ENCODE measurements around the gene MFSD11.
"Not testable (repeated sequence)": the region's sequence is repeated elsewhere in the genome, so short reads cannot be mapped to it uniquely, and the experiment has no call there.

Gene MFSD11

GRCh38 chr17:76709077-76709950 lies 28.6 kb upstream of the MFSD11 start:
- peak; percentile 100 for DNase-seq

DNA sequence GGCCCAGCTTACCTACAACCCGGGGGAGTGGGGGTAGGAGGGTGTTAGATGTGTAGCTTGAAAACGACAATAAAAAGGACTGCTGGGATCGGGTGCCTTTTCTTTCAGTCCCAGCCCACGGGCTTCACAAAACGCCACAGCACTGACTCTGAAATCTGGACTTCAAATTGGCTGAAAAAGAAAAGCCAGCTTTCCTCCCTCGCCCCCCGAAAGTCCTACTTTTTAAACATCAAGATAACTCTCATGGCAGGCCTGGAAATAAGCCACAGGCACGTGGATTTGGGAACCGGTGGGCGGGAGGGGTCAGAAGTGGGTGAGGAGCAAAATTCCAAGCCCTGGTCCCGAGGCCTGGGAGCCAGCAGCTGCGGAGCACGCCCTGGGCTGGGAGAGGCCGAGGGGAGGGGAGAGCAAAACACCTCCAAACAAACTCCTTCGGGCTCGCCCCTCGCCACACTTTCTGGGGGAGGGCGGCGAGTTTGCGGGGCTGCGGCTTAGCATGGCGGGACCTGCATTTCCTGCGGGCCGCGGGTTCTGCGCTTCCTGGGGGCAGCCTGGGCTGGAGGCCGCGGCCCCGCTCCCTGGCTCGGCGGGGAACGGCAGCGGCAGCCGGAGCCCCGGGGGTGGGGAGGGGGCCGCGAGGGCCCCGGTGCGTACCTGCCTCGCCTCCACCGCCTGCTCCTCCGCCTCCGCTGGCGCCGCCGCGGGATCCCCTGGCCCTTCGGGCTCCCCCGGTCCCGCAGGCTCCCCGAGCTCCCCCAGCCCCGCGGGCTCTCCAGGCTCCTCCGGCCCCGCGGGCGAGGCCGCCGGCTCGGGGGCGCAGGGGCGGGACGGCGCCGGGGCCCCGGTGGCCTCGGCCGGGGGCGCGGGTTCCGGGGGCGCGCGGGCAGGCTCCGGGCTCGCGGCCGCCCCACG lies 27.7 kb upstream of the MFSD11 start:
- peak; percentile 24 for DNase-seq

- DNase-seq, result peak; percentile 78
Observed at GRCh38 chr17:76710863-76711611, 26.9 kb upstream of the MFSD11 start, which contains the start of gene MXRA7. TSS of gene MXRA7 (minus strand) at chr17:76710965. CDS start at chr17:76710946, 19 bp downstream.

- DNase-seq, result not testable (repeated sequence)
Observed at GRCh38 chr17:76712321-76712720, 25.6 kb upstream of the MFSD11 start.

DNA sequence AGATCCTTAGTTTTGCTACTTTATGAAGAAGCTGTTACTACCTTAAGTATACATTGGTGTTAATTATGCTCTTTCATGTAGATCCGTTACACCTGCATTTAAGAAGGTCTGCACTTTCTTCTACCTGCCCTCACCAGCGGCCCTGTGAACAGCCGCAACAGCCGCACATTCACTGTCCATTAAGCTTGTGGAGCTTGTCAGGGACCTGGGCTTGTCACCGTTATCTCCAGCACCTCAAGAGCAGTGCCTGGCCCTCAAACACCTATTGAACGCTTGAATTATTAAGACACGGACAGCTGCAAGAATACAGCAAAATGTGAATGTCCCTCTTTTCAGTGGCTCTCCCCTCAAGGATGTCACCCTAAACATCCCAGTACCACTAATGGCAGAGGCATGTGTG lies 24.2 kb upstream of the MFSD11 start:
- DNase-seq, result no peak

DNA sequence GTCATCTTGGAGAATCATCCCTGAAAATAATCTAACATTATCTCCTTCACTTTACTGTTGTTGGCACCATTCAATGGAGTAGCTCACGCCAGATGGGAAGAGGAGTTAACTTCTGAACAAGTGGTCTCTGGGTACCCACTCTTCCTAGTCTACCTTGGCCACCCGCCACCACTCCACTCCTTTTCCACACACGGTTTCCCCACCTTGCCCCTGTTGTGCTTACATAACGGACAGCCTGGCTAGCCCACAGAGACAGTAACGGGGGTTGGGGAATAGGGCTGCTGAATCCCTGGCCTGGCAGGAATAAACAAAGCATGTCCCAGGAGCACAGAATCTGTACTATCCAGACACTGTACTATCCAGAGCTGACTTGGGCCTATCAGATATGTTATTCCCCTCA lies 23.6 kb upstream of the MFSD11 start:
- no peak for DNase-seq

DNA sequence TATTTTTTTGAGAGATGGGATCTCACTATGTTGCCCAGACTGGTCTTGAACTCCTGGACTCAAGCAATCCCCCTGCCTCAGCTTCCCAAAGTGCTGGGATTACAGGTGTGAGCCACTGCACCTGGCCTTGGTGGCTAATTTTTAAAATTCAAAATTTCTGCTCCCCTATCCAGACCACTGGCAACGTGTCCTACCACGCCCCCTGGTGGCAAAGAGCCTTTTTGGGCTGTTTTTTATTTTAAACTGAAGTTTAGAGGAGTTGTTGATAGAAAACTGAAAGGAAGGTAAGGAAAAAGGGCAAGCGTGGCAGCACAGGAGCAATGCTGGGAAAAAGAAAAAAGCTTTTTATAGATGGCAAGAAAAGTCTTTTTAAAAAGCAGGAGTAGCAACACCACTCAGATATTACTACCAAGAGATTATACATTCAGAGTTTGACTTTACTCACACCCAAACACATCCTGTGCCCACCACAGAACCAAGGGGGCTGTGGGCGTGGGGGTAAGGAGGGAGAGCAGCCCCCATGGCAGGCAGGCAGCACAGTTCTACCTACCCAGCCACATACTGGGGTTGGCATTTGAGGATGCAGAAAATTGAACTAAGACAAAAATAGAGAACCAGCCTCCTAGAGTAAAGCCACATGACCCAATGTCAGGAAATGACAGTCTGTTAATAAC lies 23.0 kb upstream of the MFSD11 start:
- DNase-seq, result peak; percentile 57

DNA sequence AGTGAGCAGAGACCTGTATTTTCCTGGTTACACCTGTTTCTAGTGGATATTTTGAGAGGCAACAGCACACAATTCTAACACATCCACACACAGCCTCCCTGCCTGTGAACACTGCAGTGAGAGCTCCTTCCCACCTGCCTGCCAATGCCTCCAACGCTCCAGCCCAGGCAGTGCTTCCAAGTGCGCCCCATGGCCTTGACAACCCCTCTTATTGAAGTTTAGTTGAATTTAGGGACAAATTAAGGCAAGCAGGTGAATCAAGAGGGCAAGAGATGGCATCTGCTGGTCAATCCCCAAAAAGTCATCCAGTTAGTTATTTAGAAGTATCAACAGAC lies 22.5 kb upstream of the MFSD11 start:
- DNase-seq, result no peak

- DNase-seq, result peak; percentile 91
Observed at GRCh38 chr17:76716146-76716838, 21.6 kb upstream of the MFSD11 start.

- peak; percentile 94 for DNase-seq
Observed at GRCh38 chr17:76716839-76717215, 21.1 kb upstream of the MFSD11 start.

GRCh38 chr17:76718516-76718915 lies 19.4 kb upstream of the MFSD11 start:
- no peak for DNase-seq

GRCh38 chr17:76720211-76720610 lies 17.7 kb upstream of the MFSD11 start:
- no peak for DNase-seq

DNA sequence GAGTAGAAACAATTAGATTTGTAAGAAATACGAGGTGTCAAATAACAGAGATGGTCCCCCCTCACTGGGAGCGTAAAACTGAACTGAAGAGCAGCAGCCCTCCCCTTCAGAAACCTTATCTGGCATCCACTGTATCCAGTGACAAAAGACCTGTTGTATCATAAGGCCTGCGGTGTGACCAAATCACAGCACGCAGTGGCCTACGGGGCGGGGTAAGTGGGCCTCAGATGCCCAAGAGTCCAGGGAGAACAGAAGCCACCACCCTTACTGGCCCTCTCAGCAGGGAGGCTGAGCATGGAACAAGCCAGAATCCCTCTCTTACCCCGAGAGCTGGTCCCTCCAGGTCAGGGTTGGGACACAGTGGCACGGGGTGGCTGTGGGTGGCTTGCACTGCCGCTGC lies 17.0 kb upstream of the MFSD11 start:
- no peak for DNase-seq

GRCh38 chr17:76721463-76721862 lies 16.5 kb upstream of the MFSD11 start:
- no peak for DNase-seq

- no peak for DNase-seq
Observed at GRCh38 chr17:76722279-76722678, 15.6 kb upstream of the MFSD11 start.

DNA sequence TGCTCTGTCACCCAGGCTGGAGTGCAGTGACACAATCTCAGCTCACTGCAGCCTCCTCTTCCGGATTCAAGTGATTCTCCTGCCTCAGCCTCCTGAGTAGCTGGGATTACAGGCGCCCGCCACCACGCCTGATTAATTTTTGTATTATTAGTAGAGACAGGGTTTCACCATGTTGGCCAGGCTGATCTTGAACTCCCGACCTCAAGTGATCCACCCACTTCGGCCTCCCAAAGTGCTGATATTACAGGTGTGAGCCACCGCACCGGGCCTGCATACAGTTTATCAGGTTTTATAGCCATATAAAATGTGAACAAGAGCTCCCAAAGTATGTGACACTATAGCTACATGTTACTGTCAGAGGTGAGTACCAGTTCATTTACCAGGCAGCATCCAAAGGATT lies 14.9 kb upstream of the MFSD11 start:
- DNase-seq, result not testable (repeated sequence)

DNA sequence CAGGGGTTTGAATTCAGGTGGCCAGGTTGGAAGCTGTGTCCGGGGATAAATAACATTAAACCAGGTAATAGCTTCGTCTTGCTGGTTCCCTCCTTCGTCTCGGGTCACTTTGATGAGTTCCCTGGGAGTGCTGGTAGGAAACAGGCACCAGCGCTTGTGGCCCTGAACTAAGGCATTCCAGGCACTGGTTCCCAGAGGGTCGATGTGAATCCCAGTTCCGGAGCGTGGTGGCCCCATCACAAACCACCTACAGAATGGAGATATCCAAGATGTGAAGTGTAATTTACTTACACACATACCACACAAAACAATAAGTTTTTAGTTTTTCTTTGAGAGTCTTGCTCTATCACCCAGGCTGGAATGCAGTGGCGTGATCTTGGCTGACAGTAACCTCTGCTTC lies 14.1 kb upstream of the MFSD11 start:
- DNase-seq, result no peak

GRCh38 chr17:76725580-76726230 lies 12.2 kb upstream of the MFSD11 start:
- DNase-seq, result peak; percentile 67

- peak; percentile 97 for DNase-seq
Observed at GRCh38 chr17:76726231-76726775, 11.6 kb upstream of the MFSD11 start, which contains the start of gene JMJD6. TSS of gene JMJD6 (minus strand) at chr17:76726606. CDS start at chr17:76726475, 131 bp downstream.
